ENCODE results near the gene NOXA1. TPM values are rescaled to one million over a fixed set of nuclear protein-coding genes. Genes with fewer than 3 reads are reported as not detected.
A peak's percentile ranks its signal among the peaks of the same experiment; 100 is the strongest.

NOXA1 gene
- total and polyA plus RNA-seq, 2 donors from 2014 or later, result 19.1 to 21.8 TPM

DNA sequence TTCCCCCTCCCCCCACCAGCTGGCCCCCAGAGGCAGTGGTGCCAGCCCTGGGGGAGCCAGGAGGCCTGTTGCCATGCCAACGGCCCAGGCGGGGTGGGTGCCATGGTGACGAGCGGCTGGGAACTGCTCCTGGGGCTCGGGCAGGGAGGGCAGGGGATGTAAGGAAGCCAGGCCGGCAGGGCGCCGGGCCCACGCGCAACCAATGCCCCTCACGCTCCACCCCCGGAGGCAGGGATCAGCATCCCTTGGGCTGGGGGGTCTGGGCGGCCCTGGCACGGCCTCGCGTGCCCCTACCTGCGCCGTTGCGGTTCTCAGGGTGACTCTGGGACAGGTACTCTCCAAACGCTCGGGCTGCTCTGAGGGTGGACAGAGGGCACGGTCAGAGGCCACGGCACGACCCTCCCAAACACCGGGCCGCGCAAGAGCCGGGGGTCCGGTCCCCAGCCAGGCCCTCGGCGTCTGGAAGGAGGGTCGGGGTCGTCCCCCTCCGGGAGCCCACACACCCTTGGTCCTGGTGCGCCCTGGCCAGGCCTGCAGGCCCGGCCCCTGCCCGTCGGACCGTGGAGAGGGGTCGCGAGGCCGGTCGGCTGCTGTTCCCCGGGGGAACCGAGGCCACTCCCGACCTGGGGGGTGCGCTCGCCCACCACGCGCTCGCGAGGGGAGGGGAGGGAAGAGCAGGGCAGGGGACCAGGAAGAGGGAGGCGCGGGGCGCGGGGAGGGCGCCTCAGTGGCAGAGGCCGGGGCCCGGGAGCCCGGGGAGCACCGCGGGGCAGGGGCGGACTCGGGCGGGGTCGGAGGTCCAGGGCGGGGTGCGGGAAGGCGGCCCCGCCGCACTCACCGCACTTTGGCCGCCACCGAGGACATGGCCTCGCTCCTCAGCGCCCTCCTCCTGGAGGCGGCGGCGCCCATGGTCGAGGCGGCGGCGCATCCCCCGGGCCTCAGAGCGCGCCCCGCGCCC is 35.3 kb downstream of the NOXA1 start:
- DNase-seq (peak; percentile 18 to 86 (median 55)), FAIRE-seq (no peak)
- peaks cover 0 to 28% (median 7%) of the 10 kb centered on the region in 3 donors for H3K4me1 ChIP-seq (ENCODE audit: control insufficient read depth in 2 of 3, insufficient read depth in 2 of 3, low read depth in 1 of 3, low read length in 3 of 3)
- H3K36me3 ChIP-seq (ENCODE audit: control insufficient read depth in 2 of 3, insufficient read depth in 3 of 3, low read length in 3 of 3), result no peaks in the 10 kb centered on the region
- peak overlapping the region; percentile 17 to 43 for H3K27ac ChIP-seq (ENCODE audit: low read depth in 2 of 2, low read length in 2 of 2)
- H3K27me3 ChIP-seq (ENCODE audit: control insufficient read depth, insufficient read depth, low read length), result no peaks in the 10 kb centered on the region
- peak overlapping the region in 2 of 3 donors; percentile 29 to 55 for H3K4me3 ChIP-seq (ENCODE audit: low read length in 3 of 3)
- intact Hi-C loops (cut with DNase I), result no loop called here
- H3K9ac ChIP-seq (ENCODE audit: low read length in 3 of 3), result peak overlapping the region in 1 of 3 donors; percentile 34
- no peak for TF ChIP-seq CTCF (IDR thresholded peaks at IDR 0.05; ENCODE audit: borderline replicate concordance, extremely low read depth, insufficient read depth)
- H3K9me3 ChIP-seq (ENCODE audit: control insufficient read depth in 2 of 3, insufficient read depth in 1 of 3, low read length in 3 of 3), result no peaks in the 10 kb centered on the region

- Histone ChIP-seq H3K27me3 (ENCODE audit: control insufficient read depth, insufficient read depth, low read length) (no peaks in the 10 kb centered on the region), H3K36me3 (ENCODE audit: control insufficient read depth in 2 of 3, insufficient read depth in 3 of 3, low read length in 3 of 3) (no peaks in the 10 kb centered on the region), H3K27ac (ENCODE audit: low read depth in 2 of 2, low read length in 2 of 2) (peak within 1 kb of the TSS; percentile 43 to 54), H3K4me3 (ENCODE audit: low read length in 3 of 3) (peak within 1 kb of the TSS; percentile 31 to 55 (median 53)), H3K4me1 (ENCODE audit: control insufficient read depth in 2 of 3, insufficient read depth in 2 of 3, low read depth in 1 of 3, low read length in 3 of 3) (peaks cover 0 to 28% (median 7%) of the 10 kb centered on the region in 3 donors), H3K9ac (ENCODE audit: low read length in 3 of 3) (peak within 1 kb of the TSS in 2 of 3 donors; percentile 36 to 54), H3K9me3 (ENCODE audit: control insufficient read depth in 2 of 3, insufficient read depth in 1 of 3, low read length in 3 of 3) (no peaks in the 10 kb centered on the region)
- TF ChIP-seq CTCF (IDR thresholded peaks at IDR 0.05; ENCODE audit: borderline replicate concordance, extremely low read depth, insufficient read depth), result no peak
- DNase-seq, result peak; percentile 92 to 98 (median 96)
- no peak for FAIRE-seq
- intact Hi-C loops (cut with DNase I), result no loop called here
Measured at GRCh38 chr9:137459152-137459600, 36.0 kb downstream of the NOXA1 start, which contains the start of gene NSMF. NSMF (minus strand) TSS chr9:137459334; CDS start chr9:137459102, 232 bp downstream.

- Histone ChIP-seq H3K27me3 (ENCODE audit: control insufficient read depth, insufficient read depth, low read length) (no peaks in the 10 kb centered on the region), H3K4me3 (ENCODE audit: low read length in 3 of 3) (peak overlapping the region; percentile 13 to 53 (median 31)), H3K36me3 (ENCODE audit: control insufficient read depth in 2 of 3, insufficient read depth in 3 of 3, low read length in 3 of 3) (no peaks in the 10 kb centered on the region), H3K9me3 (ENCODE audit: control insufficient read depth in 2 of 3, insufficient read depth in 1 of 3, low read length in 3 of 3) (no peaks in the 10 kb centered on the region), H3K9ac (ENCODE audit: low read length in 3 of 3) (peak overlapping the region in 2 of 3 donors; percentile 36 to 54), H3K27ac (ENCODE audit: low read depth in 2 of 2, low read length in 2 of 2) (peak overlapping the region; percentile 7 to 54), H3K4me1 (ENCODE audit: control insufficient read depth in 2 of 3, insufficient read depth in 2 of 3, low read depth in 1 of 3, low read length in 3 of 3) (peaks cover 0 to 23% (median 7%) of the 10 kb centered on the region in 3 donors)
- FAIRE-seq (no peak), DNase-seq (peak in 1 of 5 donors; percentile 80)
- intact Hi-C loops (cut with DNase I), result no loop called here
- TF ChIP-seq CTCF (IDR thresholded peaks at IDR 0.05; ENCODE audit: borderline replicate concordance, extremely low read depth, insufficient read depth), result no peak
Measured at GRCh38 chr9:137459601-137460362, 36.6 kb downstream of the NOXA1 start.
